Parathyroid adenoma (tissue), 2 donors: ENCODE measurements around the gene CBLB.

Experiments used
- H2AFZ ChIP-seq: fragments of 300-600 bp; sonication (generic); one replicate; pipeline ENCODE4 v1.7.0; 2017; ENCODE audit warnings: antibody characterized with exemption, mild to moderate bottlenecking
- H3K27ac ChIP-seq: fragments of 300-600 bp; sonication (generic); one replicate; pipeline ENCODE4 v1.7.0; 2017
- H3K27me3 ChIP-seq: fragments of 300-600 bp; sonication (generic); one replicate; pipeline ENCODE4 v1.7.0; 2017; ENCODE audit warnings: low read length; ENCODE audit not compliant: control insufficient read depth, insufficient read depth
- H3K36me3 ChIP-seq: fragments of 300-600 bp; sonication (generic); one replicate; pipeline ENCODE4 v1.7.0; 2017; ENCODE audit warnings: low read length; ENCODE audit not compliant: control insufficient read depth, insufficient read depth
- H3K4me1 ChIP-seq: fragments of 300-600 bp; sonication (generic); one replicate; pipeline ENCODE4 v1.7.0; 2017; ENCODE audit warnings: control low read depth
- H3K4me2 ChIP-seq: fragments of 300-600 bp; sonication (generic); one replicate; pipeline ENCODE4 v1.7.0; 2017; ENCODE audit warnings: low read length
- H3K4me3 ChIP-seq: fragments of 300-600 bp; sonication (generic); one replicate; pipeline ENCODE4 v1.7.0; 2017; ENCODE audit warnings: low read depth, low read length
- H3K79me2 ChIP-seq: fragments of 300-600 bp; sonication (generic); one replicate; pipeline ENCODE4 v1.7.0; 2017; ENCODE audit warnings: control low read depth
- H3K9ac ChIP-seq: fragments of 300-600 bp; sonication (generic); one replicate; pipeline ENCODE4 v1.7.0; 2017; ENCODE audit warnings: mild to moderate bottlenecking
- H3K9me3 ChIP-seq: fragments of 300-600 bp; sonication (generic); one replicate; pipeline ENCODE4 v1.7.0; 2017; ENCODE audit warnings: low read length; ENCODE audit not compliant: control insufficient read depth
- CTCF ChIP-seq: fragments of 300-600 bp; sonication (generic); IDR thresholded peaks from one replicate; pipeline ENCODE4 v1.7.0; 2017; ENCODE audit warnings: antibody characterized with exemption, mild to moderate bottlenecking
- donor health status: primary hyperparathyroidism.

Gene CBLB

GRCh38 chr3:105674437-105675065 lies 194.3 kb downstream of the CBLB start:
- no peak overlapping the region for H3K27ac ChIP-seq
- no peaks in the 10 kb centered on the region for H3K27me3 ChIP-seq
- H3K9me3 ChIP-seq = no peaks in the 10 kb centered on the region
- H3K4me1 ChIP-seq = peaks cover 5% of the 10 kb centered on the region
- no peak for TF ChIP-seq CTCF
- H3K36me3 ChIP-seq = no peaks in the 10 kb centered on the region
- H3K9ac ChIP-seq = no peak overlapping the region
- H3K4me2 ChIP-seq = no peak overlapping the region
- H2AFZ ChIP-seq = no peak overlapping the region
- H3K79me2 ChIP-seq = no peaks in the 10 kb centered on the region
- no peak overlapping the region for H3K4me3 ChIP-seq

- no peaks in the 10 kb centered on the region for H3K9me3 ChIP-seq
- no peak overlapping the region for H3K9ac ChIP-seq
- no peak overlapping the region for H2AFZ ChIP-seq
- H3K4me3 ChIP-seq = no peak overlapping the region
- H3K27me3 ChIP-seq = no peaks in the 10 kb centered on the region
- no peaks in the 10 kb centered on the region for H3K79me2 ChIP-seq
- H3K27ac ChIP-seq = no peak overlapping the region
- peaks cover 5% of the 10 kb centered on the region for H3K4me1 ChIP-seq
- no peaks in the 10 kb centered on the region for H3K36me3 ChIP-seq
- H3K4me2 ChIP-seq = no peak overlapping the region
- TF ChIP-seq CTCF = no peak
Measured at GRCh38 chr3:105672996-105673395, 195.8 kb downstream of the CBLB start.

- no peaks in the 10 kb centered on the region for H3K27me3 ChIP-seq
- no peak overlapping the region for H2AFZ ChIP-seq
- no peaks in the 10 kb centered on the region for H3K36me3 ChIP-seq
- H3K79me2 ChIP-seq = no peaks in the 10 kb centered on the region
- no peak overlapping the region for H3K9ac ChIP-seq
- H3K4me1 ChIP-seq = no peaks in the 10 kb centered on the region
- H3K4me3 ChIP-seq = no peak overlapping the region
- no peaks in the 10 kb centered on the region for H3K9me3 ChIP-seq
- H3K4me2 ChIP-seq = no peak overlapping the region
- no peak overlapping the region for H3K27ac ChIP-seq
- TF ChIP-seq CTCF = no peak
Measured at GRCh38 chr3:105662306-105662705, 206.5 kb downstream of the CBLB start.

- no peak for TF ChIP-seq CTCF
- H3K4me1 ChIP-seq = no peaks in the 10 kb centered on the region
- H3K27me3 ChIP-seq = no peaks in the 10 kb centered on the region
- H2AFZ ChIP-seq = no peak overlapping the region
- no peak overlapping the region for H3K4me2 ChIP-seq
- H3K79me2 ChIP-seq = no peaks in the 10 kb centered on the region
- no peaks in the 10 kb centered on the region for H3K9me3 ChIP-seq
- H3K36me3 ChIP-seq = no peaks in the 10 kb centered on the region
- no peak overlapping the region for H3K27ac ChIP-seq
- no peak overlapping the region for H3K9ac ChIP-seq
- H3K4me3 ChIP-seq = no peak overlapping the region
Measured at GRCh38 chr3:105661461-105661860, 207.4 kb downstream of the CBLB start.
